Urinary bladder (tissue), 4 donors: ENCODE data around the gene CHTF18. TPM values are rescaled to one million over a fixed set of nuclear protein-coding genes. Genes with fewer than 3 reads are reported as not detected.

Source experiments
- DNase-seq: peaks from one replicate; pipeline ENCODE4 v3.0.0-alpha.2; 2015; ENCODE audit errors: extremely low spot score
- H3K27ac ChIP-seq: one replicate; pipeline ENCODE4 v1.5.1; 2013; ENCODE audit warnings: low read depth, mild to moderate bottlenecking, moderate library complexity
- H3K36me3 ChIP-seq: one replicate; pipeline ENCODE4 v1.6.1; 2013; ENCODE audit warnings: mild to moderate bottlenecking, moderate library complexity; ENCODE audit not compliant: insufficient read depth
- H3K4me1 ChIP-seq: one replicate; pipeline ENCODE4 v1.6.1; 2013; ENCODE audit warnings: mild to moderate bottlenecking, moderate library complexity; ENCODE audit not compliant: insufficient read depth
- H3K4me3 ChIP-seq: one replicate; pipeline ENCODE4 v1.5.1; 2013; ENCODE audit warnings: low read depth, low read length
- WGBS: extraction: QIAGEN DNeasy Blood & Tissue Kit; methylation state at CpG from one replicate; pipeline ENCODE4 v1.1.7; 2013; 5-methylcytosine and 5-hydroxymethylcytosine counted together
- polyA plus RNA-seq: library from polyadenylated mRNA; stranded (reverse); fragments of 200-250 nt; gene quantifications from one replicate; pipeline ENCODE4 v1.2.3, GENCODE V29; 2013
- total RNA-seq: library from RNA; depleted of rRNA; stranded (reverse); fragments of >200 nt; gene quantifications from one replicate; pipeline ENCODE4 v1.2.3, GENCODE V29; 2014
- donor health status: healthy with polysubstance abuse.
- donor health status: healthy.

The CHTF18 gene
- total and polyA plus RNA-seq, 2 donors, result 8.6 to 16.7 TPM

- H3K27ac ChIP-seq, result no peak overlapping the region
- whole genome bisulfite sequencing, result 53% methylated on average over 33 of the region's 33 CpGs
- DNase-seq, result no peak
- no peaks in the 10 kb centered on the region for H3K36me3 ChIP-seq
- H3K4me1 ChIP-seq, result no peaks in the 10 kb centered on the region
- H3K4me3 ChIP-seq, result no peak overlapping the region
These were observed 16.0 kb downstream of the CHTF18 start for GRCh38 chr16:804193-805048.

DNA sequence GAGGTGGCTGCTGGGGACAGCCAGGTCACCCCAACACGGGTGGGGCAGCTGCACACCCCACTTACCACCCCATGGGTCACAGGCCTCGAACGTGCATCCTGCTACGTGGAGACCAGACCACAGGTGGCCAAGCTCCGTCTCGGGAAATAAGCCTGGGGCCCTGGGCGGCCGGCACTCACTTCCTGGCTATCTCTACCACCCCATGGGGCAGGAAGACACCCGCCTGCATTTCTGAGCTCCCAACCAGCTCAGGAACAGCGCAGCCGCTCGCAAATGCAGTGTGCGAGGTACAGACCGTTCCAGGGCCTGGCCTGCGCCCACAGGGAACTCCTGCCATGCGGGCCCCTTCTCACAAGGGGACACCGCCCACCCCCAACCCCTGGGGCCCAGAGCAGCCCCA lies 17.1 kb downstream of the CHTF18 start:
- 76% methylated on average over 17 of the region's 17 CpGs for WGBS
- H3K27ac ChIP-seq, result no peak overlapping the region
- no peaks in the 10 kb centered on the region for H3K4me1 ChIP-seq
- no peak overlapping the region for H3K4me3 ChIP-seq
- no peaks in the 10 kb centered on the region for H3K36me3 ChIP-seq
- no peak for DNase-seq

DNA sequence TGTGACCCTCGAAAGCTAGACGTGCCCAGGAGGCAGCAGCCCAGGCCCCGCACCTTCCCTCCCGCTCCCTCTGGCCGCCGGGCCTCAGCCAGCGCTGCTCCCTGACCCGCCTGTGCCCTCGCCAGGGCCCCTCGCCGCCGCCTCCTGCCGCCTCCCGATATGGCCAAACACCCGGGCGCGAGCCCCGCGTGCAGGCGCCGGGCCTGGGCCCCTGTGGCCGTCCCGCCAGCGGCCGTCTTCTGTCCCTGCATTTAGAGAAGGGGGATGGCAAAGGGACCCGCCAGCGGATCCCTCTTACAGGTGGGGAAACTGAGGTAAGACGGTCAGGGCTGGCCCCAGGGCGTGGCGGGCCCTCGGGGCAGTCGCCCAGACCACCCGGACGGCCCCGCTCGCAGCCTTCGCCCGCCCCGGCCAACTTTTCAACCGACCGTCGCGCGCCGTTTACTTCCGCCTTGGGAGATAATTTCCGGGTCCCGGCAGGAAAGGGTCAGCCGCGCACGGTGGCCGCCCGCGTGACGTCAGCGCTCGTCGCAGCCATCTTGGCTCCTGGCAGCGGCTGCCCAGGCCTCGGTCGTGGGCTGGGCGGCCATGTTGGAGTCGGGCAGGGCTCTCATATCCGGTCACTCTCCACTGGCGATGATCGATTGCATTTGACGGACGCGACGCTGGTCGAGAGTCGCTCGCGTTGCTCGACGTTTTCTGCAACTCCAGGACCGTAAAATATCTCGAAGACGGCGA lies 19.1 kb downstream of the CHTF18 start:
- Histone ChIP-seq H3K4me3 (peak overlapping the region; percentile 68), H3K36me3 (no peaks in the 10 kb centered on the region), H3K27ac (peak overlapping the region; percentile 74), H3K4me1 (no peaks in the 10 kb centered on the region)
- WGBS, result 12% methylated on average over 80 of the region's 80 CpGs
- DNase-seq, result peak; percentile 67

GRCh38 chr16:808085-808386 lies 19.6 kb downstream of the CHTF18 start:
- Histone ChIP-seq H3K4me3 (peak overlapping the region; percentile 68), H3K4me1 (no peaks in the 10 kb centered on the region), H3K27ac (no peak overlapping the region), H3K36me3 (no peaks in the 10 kb centered on the region)
- DNase-seq, result no peak
- 25% methylated on average over 19 of the region's 19 CpGs for WGBS

DNA sequence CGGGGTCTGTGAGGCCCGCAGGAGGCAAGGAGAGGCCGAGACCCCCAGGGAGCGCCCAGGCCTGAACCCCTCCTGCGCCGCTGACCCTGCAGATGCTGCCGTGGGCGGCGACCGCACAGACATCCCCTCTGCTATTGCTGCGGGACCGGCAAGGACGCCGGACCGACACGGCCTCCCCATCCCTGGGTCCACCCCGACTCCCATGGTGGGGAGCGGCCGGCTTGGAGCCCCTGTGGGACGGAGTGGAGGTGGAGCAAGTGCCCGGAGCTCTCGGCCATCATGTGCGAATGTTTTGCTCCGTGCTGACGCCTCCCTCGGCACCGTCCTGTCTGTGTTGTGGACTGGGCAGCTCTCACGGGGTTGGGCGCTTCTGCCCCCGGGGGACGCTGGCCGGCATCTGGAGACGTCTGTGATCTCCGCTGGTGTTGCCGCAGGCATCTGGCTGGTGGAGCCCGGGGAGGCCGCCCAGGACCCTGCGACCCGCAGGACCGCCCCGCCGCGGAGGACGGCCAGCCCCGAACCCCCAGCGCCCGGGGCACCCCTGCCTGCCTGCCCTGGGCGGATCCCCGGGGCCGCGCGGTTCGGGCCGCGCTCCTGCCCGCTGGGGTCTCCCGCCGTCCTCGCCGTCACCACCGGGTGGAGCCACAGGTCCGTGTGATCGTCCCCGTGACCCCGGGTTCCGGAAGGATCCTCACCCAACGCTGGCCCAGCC lies 24.9 kb downstream of the CHTF18 start:
- no peak for DNase-seq
- no peaks in the 10 kb centered on the region for H3K4me1 ChIP-seq
- no peaks in the 10 kb centered on the region for H3K36me3 ChIP-seq
- H3K27ac ChIP-seq, result no peak overlapping the region
- no peak overlapping the region for H3K4me3 ChIP-seq
- WGBS, result 10% methylated on average over 67 of the region's 67 CpGs

DNA sequence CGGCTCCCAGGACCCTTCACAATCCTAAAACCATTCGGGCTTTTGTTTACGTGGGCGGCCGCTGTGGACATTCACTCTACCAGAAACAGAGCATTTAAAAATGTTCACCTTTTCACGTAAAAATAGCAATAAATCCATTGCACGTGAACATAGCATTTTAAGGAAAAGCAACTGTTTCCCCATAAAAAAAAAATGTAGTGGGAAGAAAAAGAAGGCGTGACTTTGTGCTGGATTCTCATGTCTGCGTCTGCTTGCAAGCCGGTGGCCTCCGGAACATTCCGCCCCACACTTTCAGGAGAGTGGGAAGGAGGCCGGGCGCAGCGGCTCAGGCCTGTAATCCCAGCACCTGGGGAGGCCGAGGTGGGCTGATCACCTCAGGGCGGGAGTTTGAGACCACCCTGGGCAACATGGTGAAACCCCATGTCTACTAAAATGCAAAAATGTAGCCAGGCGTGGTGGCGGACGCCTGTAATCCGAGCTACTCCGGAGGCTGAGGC lies 25.5 kb downstream of the CHTF18 start:
- Histone ChIP-seq H3K27ac (no peak overlapping the region), H3K4me1 (no peaks in the 10 kb centered on the region), H3K36me3 (no peaks in the 10 kb centered on the region), H3K4me3 (no peak overlapping the region)
- WGBS, result 56% methylated on average over 22 of the region's 22 CpGs
- DNase-seq, result no peak

DNA sequence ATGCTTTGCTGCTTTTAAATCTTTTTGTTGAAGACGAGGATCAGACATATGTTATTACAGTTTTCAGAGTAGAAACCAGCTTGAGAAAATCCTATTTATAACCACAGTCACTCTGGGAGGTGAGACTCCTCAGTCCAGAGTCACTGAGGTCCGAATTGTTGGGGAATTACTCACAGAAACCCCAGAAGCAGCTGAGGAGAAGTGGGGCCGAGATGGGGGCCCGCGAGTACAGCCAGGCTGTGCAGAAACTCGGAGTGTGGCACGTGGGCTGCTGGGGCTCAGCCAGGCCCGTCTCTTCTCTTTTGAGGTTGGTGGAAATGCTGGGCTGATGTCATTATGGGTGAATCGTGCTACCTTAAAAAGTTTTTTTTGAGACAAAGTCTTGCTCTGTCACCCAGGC lies 26.6 kb downstream of the CHTF18 start:
- no peaks in the 10 kb centered on the region for H3K36me3 ChIP-seq
- H3K4me3 ChIP-seq, result no peak overlapping the region
- 73% methylated on average over 9 of the region's 9 CpGs for WGBS
- no peak for DNase-seq
- H3K4me1 ChIP-seq, result no peaks in the 10 kb centered on the region
- H3K27ac ChIP-seq, result no peak overlapping the region

- no peak for DNase-seq
- no peaks in the 10 kb centered on the region for H3K4me1 ChIP-seq
- no peak overlapping the region for H3K4me3 ChIP-seq
- H3K27ac ChIP-seq, result no peak overlapping the region
- H3K36me3 ChIP-seq, result no peaks in the 10 kb centered on the region
- WGBS, result 89% methylated on average over 15 of the region's 15 CpGs
These were observed 27.4 kb downstream of the CHTF18 start for GRCh38 chr16:815861-816260.

GRCh38 chr16:817001-817906 lies 28.8 kb downstream of the CHTF18 start:
- Histone ChIP-seq H3K4me1 (no peaks in the 10 kb centered on the region), H3K36me3 (no peaks in the 10 kb centered on the region), H3K4me3 (no peak overlapping the region), H3K27ac (no peak overlapping the region)
- WGBS, result 49% methylated on average over 71 of the region's 71 CpGs
- no peak for DNase-seq

GRCh38 chr16:818132-818531 lies 29.7 kb downstream of the CHTF18 start:
- Histone ChIP-seq H3K27ac (no peak overlapping the region), H3K36me3 (no peaks in the 10 kb centered on the region), H3K4me1 (no peaks in the 10 kb centered on the region), H3K4me3 (no peak overlapping the region)
- WGBS, result 73% methylated on average over 8 of the region's 8 CpGs
- no peak for DNase-seq

DNA sequence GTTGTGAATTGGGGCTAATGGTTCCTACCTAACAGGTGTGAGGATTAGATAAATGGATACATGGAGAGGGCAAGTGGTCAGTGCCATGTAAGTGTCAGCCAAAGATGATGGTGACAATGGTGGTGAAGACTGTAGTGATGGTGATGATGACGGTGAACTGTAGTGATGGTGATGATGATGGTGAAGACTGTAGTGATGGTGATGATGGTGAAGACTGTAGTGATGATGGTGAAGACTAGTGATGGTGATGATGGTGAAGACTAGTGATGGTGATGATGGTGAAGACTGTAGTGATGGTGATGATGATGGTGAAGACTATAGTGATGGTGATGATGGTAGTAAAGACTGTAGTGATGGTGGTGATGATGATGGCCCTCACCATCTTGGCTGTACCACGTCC lies 30.2 kb downstream of the CHTF18 start:
- H3K36me3 ChIP-seq, result no peaks in the 10 kb centered on the region
- 82% methylated on average over 2 of the region's 2 CpGs for WGBS
- no peaks in the 10 kb centered on the region for H3K4me1 ChIP-seq
- no peak for DNase-seq
- H3K4me3 ChIP-seq, result no peak overlapping the region
- no peak overlapping the region for H3K27ac ChIP-seq

- Histone ChIP-seq H3K27ac (no peak overlapping the region), H3K4me1 (no peaks in the 10 kb centered on the region), H3K36me3 (no peaks in the 10 kb centered on the region), H3K4me3 (no peak overlapping the region)
- no peak for DNase-seq
- WGBS, result 58% methylated on average over 23 of the region's 23 CpGs
These were observed 31.1 kb downstream of the CHTF18 start for GRCh38 chr16:819336-820043.
